Subcutaneous abdominal adipose tissue (tissue), 5 donors: ENCODE measurements around the gene MORC1.
"Not testable (repeated sequence)": the region's sequence is repeated elsewhere in the genome, so short reads cannot be mapped to it uniquely, and the experiment has no call there.

ENCODE experiments used
- H3K27ac ChIP-seq: one replicate; pipeline ENCODE4 v1.7.0; 2013; ENCODE audit warnings: low read depth, mild to moderate bottlenecking, inconsistent platforms, low read length, moderate library complexity
- H3K27me3 ChIP-seq, 5 donors: one replicate each; pipeline ENCODE4 v1.7.0; 2013; ENCODE audit warnings: low read length in 5 of 5, inconsistent platforms in 1 of 5; ENCODE audit not compliant: control insufficient read depth in 5 of 5, insufficient read depth in 4 of 5
- H3K36me3 ChIP-seq, 5 donors: one replicate each; pipeline ENCODE4 v1.7.0; 2013; ENCODE audit warnings: low read length in 5 of 5; ENCODE audit not compliant: control insufficient read depth in 5 of 5, insufficient read depth in 5 of 5
- H3K4me1 ChIP-seq, 5 donors: one replicate each; pipeline ENCODE4 v1.7.0; 2013; ENCODE audit warnings: low read length in 5 of 5, mild to moderate bottlenecking in 3 of 5, moderate library complexity in 1 of 5; ENCODE audit not compliant: control insufficient read depth in 5 of 5, insufficient read depth in 5 of 5
- H3K4me3 ChIP-seq, 5 donors: one replicate each; pipeline ENCODE4 v1.7.0; 2013; ENCODE audit warnings: low read length in 5 of 5, low read depth in 1 of 5
- H3K9ac ChIP-seq, 5 donors: one replicate each; pipeline ENCODE4 v1.7.0; 2013; ENCODE audit warnings: low read length in 5 of 5, mild to moderate bottlenecking in 4 of 5, moderate library complexity in 3 of 5
- H3K9me3 ChIP-seq, 5 donors: one replicate each; pipeline ENCODE4 v1.7.0; 2013; ENCODE audit warnings: low read length in 5 of 5; ENCODE audit not compliant: control insufficient read depth in 5 of 5
- donor health status: healthy.
- donor health status: healthy.
- donor health status: healthy.
- donor health status: healthy.
- donor health status: healthy.

The MORC1 gene

GRCh38 chr3:109114746-109115145 is 3.2 kb downstream of the MORC1 start:
- H3K4me1 ChIP-seq = no peaks in the 10 kb centered on the region
- no peaks in the 10 kb centered on the region for H3K27me3 ChIP-seq
- H3K9me3 ChIP-seq = no peaks in the 10 kb centered on the region
- H3K36me3 ChIP-seq = no peaks in the 10 kb centered on the region
- no peak overlapping the region for H3K4me3 ChIP-seq
- no peak overlapping the region for H3K27ac ChIP-seq
- H3K9ac ChIP-seq = no peak overlapping the region

- no peaks in the 10 kb centered on the region for H3K36me3 ChIP-seq
- no peaks in the 10 kb centered on the region for H3K4me1 ChIP-seq
- H3K9ac ChIP-seq = no peak overlapping the region
- H3K27ac ChIP-seq = no peak overlapping the region
- no peaks in the 10 kb centered on the region for H3K27me3 ChIP-seq
- H3K9me3 ChIP-seq = no peaks in the 10 kb centered on the region
- H3K4me3 ChIP-seq = no peak overlapping the region
Measured at GRCh38 chr3:109112946-109113760, 4.8 kb downstream of the MORC1 start.

- Histone ChIP-seq H3K27ac (no peak overlapping the region), H3K4me1 (no peaks in the 10 kb centered on the region)
Measured at GRCh38 chr3:109109574-109109973, 8.4 kb downstream of the MORC1 start.

GRCh38 chr3:109098079-109098644 is 19.8 kb downstream of the MORC1 start:
- Histone ChIP-seq H3K27me3 (no peaks in the 10 kb centered on the region), H3K9ac (no peak overlapping the region), H3K36me3 (no peaks in the 10 kb centered on the region), H3K4me1 (no peaks in the 10 kb centered on the region), H3K27ac (no peak overlapping the region), H3K4me3 (no peak overlapping the region), H3K9me3 (no peaks in the 10 kb centered on the region)

More at GRCh38 chr3:109109574-109109973, 8.4 kb downstream of the MORC1 start:
- Histone ChIP-seq H3K36me3 (no peaks in the 10 kb centered on the region), H3K9ac (no peak overlapping the region), H3K9me3 (no peaks in the 10 kb centered on the region), H3K4me3 (no peak overlapping the region), H3K27me3 (no peaks in the 10 kb centered on the region)

- H3K4me3 ChIP-seq = no peak overlapping the region
- H3K27ac ChIP-seq = no peak overlapping the region
- no peaks in the 10 kb centered on the region for H3K9me3 ChIP-seq
- H3K27me3 ChIP-seq = no peaks in the 10 kb centered on the region
- no peaks in the 10 kb centered on the region for H3K36me3 ChIP-seq
- H3K4me1 ChIP-seq = no peaks in the 10 kb centered on the region
- H3K9ac ChIP-seq = no peak overlapping the region
Measured at GRCh38 chr3:109095166-109095565, 22.8 kb downstream of the MORC1 start.

GRCh38 chr3:109093561-109093960 is 24.4 kb downstream of the MORC1 start:
- Histone ChIP-seq H3K4me3 (no peak overlapping the region), H3K36me3 (no peaks in the 10 kb centered on the region), H3K27ac (no peak overlapping the region), H3K4me1 (no peaks in the 10 kb centered on the region), H3K27me3 (no peaks in the 10 kb centered on the region), H3K9ac (no peak overlapping the region), H3K9me3 (no peaks in the 10 kb centered on the region)

- no peak overlapping the region for H3K4me3 ChIP-seq
- H3K27ac ChIP-seq = no peak overlapping the region
- no peaks in the 10 kb centered on the region for H3K9me3 ChIP-seq
- no peaks in the 10 kb centered on the region for H3K4me1 ChIP-seq
- no peaks in the 10 kb centered on the region for H3K27me3 ChIP-seq
- no peaks in the 10 kb centered on the region for H3K36me3 ChIP-seq
- H3K9ac ChIP-seq = no peak overlapping the region
Measured at GRCh38 chr3:109091846-109092245, 26.1 kb downstream of the MORC1 start.

GRCh38 chr3:109089265-109089664 is 28.7 kb downstream of the MORC1 start:
- Histone ChIP-seq H3K4me3 (no peak overlapping the region), H3K9me3 (no peaks in the 10 kb centered on the region), H3K4me1 (no peaks in the 10 kb centered on the region), H3K36me3 (no peaks in the 10 kb centered on the region), H3K27ac (no peak overlapping the region), H3K9ac (no peak overlapping the region), H3K27me3 (no peaks in the 10 kb centered on the region)

- H3K4me1 ChIP-seq = no peaks in the 10 kb centered on the region
- no peak overlapping the region for H3K9ac ChIP-seq
- no peak overlapping the region for H3K27ac ChIP-seq
- H3K4me3 ChIP-seq = no peak overlapping the region
- no peaks in the 10 kb centered on the region for H3K27me3 ChIP-seq
- no peaks in the 10 kb centered on the region for H3K36me3 ChIP-seq
- H3K9me3 ChIP-seq = no peaks in the 10 kb centered on the region
Measured at GRCh38 chr3:109081746-109082510, 36.0 kb downstream of the MORC1 start.

GRCh38 chr3:109080090-109080489 is 37.8 kb downstream of the MORC1 start:
- not testable (repeated sequence) for H3K4me3 ChIP-seq, H3K9me3 ChIP-seq, H3K36me3 ChIP-seq, H3K9ac ChIP-seq, H3K27me3 ChIP-seq, H3K27ac ChIP-seq, H3K4me1 ChIP-seq
